GM19452 (cell line): ENCODE measurements around the gene ABCA1.

ENCODE experiments used
- ATAC-seq: cut with Tn5 transposase; IDR thresholded peaks from one replicate; pipeline ENCODE4 v1.9.1; 2021; ENCODE audit not compliant: unreplicated experiment

ABCA1 gene

GRCh38 chr9:104843644-104844240 is 84.2 kb downstream of the ABCA1 start:
- ATAC-seq = no peak

GRCh38 chr9:104842698-104843097 is 85.3 kb downstream of the ABCA1 start:
- ATAC-seq = no peak

GRCh38 chr9:104841601-104842141 is 86.3 kb downstream of the ABCA1 start:
- ATAC-seq = no peak

GRCh38 chr9:104838958-104839357 is 89.0 kb downstream of the ABCA1 start:
- ATAC-seq = no peak

GRCh38 chr9:104836767-104837166 is 91.2 kb downstream of the ABCA1 start:
- no peak for ATAC-seq

GRCh38 chr9:104836235-104836634 is 91.7 kb downstream of the ABCA1 start:
- peak; percentile 54 for ATAC-seq

- no peak for ATAC-seq
These were observed 92.8 kb downstream of the ABCA1 start for GRCh38 chr9:104835161-104835560.

- ATAC-seq = no peak
These were observed 94.3 kb downstream of the ABCA1 start for GRCh38 chr9:104833696-104834095.

GRCh38 chr9:104831681-104832080 is 96.3 kb downstream of the ABCA1 start:
- no peak for ATAC-seq

GRCh38 chr9:104826911-104827310 is 101.0 kb downstream of the ABCA1 start:
- no peak for ATAC-seq

- ATAC-seq = no peak
These were observed 101.7 kb downstream of the ABCA1 start for GRCh38 chr9:104826079-104826775.

- ATAC-seq = no peak
These were observed 107.6 kb downstream of the ABCA1 start for GRCh38 chr9:104820336-104820735.

- ATAC-seq = no peak
These were observed 108.9 kb downstream of the ABCA1 start for GRCh38 chr9:104819033-104819432.

- ATAC-seq = no peak
These were observed 110.5 kb downstream of the ABCA1 start for GRCh38 chr9:104817437-104817836.

- no peak for ATAC-seq
These were observed 111.9 kb downstream of the ABCA1 start for GRCh38 chr9:104815851-104816565.

- ATAC-seq = no peak
These were observed 117.3 kb downstream of the ABCA1 start for GRCh38 chr9:104810421-104811339.

GRCh38 chr9:104808035-104808614 is 119.8 kb downstream of the ABCA1 start:
- no peak for ATAC-seq

GRCh38 chr9:104805441-104805840 is 122.5 kb downstream of the ABCA1 start:
- no peak for ATAC-seq

- ATAC-seq = no peak
These were observed 125.0 kb downstream of the ABCA1 start for GRCh38 chr9:104802906-104803305.

GRCh38 chr9:104802110-104802509 is 125.8 kb downstream of the ABCA1 start:
- ATAC-seq = no peak
